Right lung (tissue), 5 donors: ENCODE results near the gene ISM1. TPM values are rescaled to one million over a fixed set of nuclear protein-coding genes. Genes with fewer than 3 reads are reported as not detected.
A peak's percentile ranks its signal among the peaks of the same experiment; 100 is the strongest.

ENCODE experiments used
- DNase-seq, 2 donors: peaks; one replicate each; pipeline ENCODE4 v3.0.0-alpha.2; 2013
- polyA plus RNA-seq, 5 donors: library from polyadenylated mRNA; unstranded; fragments of 120-200 nt; gene quantifications; one replicate each; pipeline versions ENCODE4 v1.2.1 to v1.2.3, GENCODE V29; 2013; ENCODE audit warnings: inconsistent platforms in 1 of 5, low replicate concordance in 1 of 5; ENCODE audit not compliant: insufficient read length in 5 of 5, insufficient read depth in 1 of 5

Gene ISM1
- polyA plus RNA-seq, 5 donors = 7.3 to 23.3 (median 12.5) TPM

GRCh38 chr20:13251106-13251903 lies 30.2 kb downstream of the ISM1 start:
- DNase-seq = no peak

- DNase-seq = no peak
These were observed 30.8 kb downstream of the ISM1 start for GRCh38 chr20:13251904-13252297.

- no peak for DNase-seq
These were observed 34.3 kb downstream of the ISM1 start for GRCh38 chr20:13255356-13255755.

GRCh38 chr20:13256606-13257005 lies 35.5 kb downstream of the ISM1 start:
- no peak for DNase-seq

- DNase-seq = no peak
These were observed 38.8 kb downstream of the ISM1 start for GRCh38 chr20:13259921-13260320.

- no peak for DNase-seq
These were observed 39.7 kb downstream of the ISM1 start for GRCh38 chr20:13260650-13261279.

GRCh38 chr20:13261460-13262301 lies 40.6 kb downstream of the ISM1 start:
- DNase-seq = no peak

- DNase-seq = no peak
These were observed 41.2 kb downstream of the ISM1 start for GRCh38 chr20:13262302-13262650.

- no peak for DNase-seq
These were observed 41.7 kb downstream of the ISM1 start for GRCh38 chr20:13262671-13263360.

GRCh38 chr20:13263451-13263850 lies 42.4 kb downstream of the ISM1 start:
- no peak for DNase-seq

GRCh38 chr20:13264907-13265306 lies 43.8 kb downstream of the ISM1 start:
- no peak for DNase-seq

GRCh38 chr20:13265941-13266340 lies 44.9 kb downstream of the ISM1 start:
- no peak for DNase-seq

- no peak for DNase-seq
These were observed 46.2 kb downstream of the ISM1 start for GRCh38 chr20:13267231-13267630.

GRCh38 chr20:13268953-13269352 lies 47.9 kb downstream of the ISM1 start:
- no peak for DNase-seq

GRCh38 chr20:13270211-13270610 lies 49.1 kb downstream of the ISM1 start:
- no peak for DNase-seq

GRCh38 chr20:13271098-13271497 lies 50.0 kb downstream of the ISM1 start:
- DNase-seq = no peak

- no peak for DNase-seq
These were observed 51.2 kb downstream of the ISM1 start for GRCh38 chr20:13271977-13272975.

GRCh38 chr20:13274275-13274861 lies 53.3 kb downstream of the ISM1 start:
- DNase-seq = peak; percentile 24 to 33

GRCh38 chr20:13276945-13277541 lies 56.0 kb downstream of the ISM1 start:
- no peak for DNase-seq
